Right lobe of liver (tissue), 4 donors: ENCODE results near the gene CCL3.

Experiments used
- POLR2A ChIP-seq: fragments of 450-650 bp; IDR thresholded peaks from one replicate; pipeline ENCODE4 v1.6.1; 2017; ENCODE audit warnings: antibody characterized with exemption, mild to moderate bottlenecking
- TF ChIP-seq, protein P1 (sequence below), 4 donors: fragments of 200-600 bp in 3 of 4; fragments of 450-650 bp in 1 of 4; IDR thresholded peaks; one replicate each; pipeline versions ENCODE4 v1.5.1 to v1.8.0; 2016 to 2022; ENCODE audit warnings: antibody characterized with exemption in 4 of 4, mild to moderate bottlenecking in 2 of 4
- donor health status: DM: no; HTN: no; CAD: no.
- donor health status: DM: no; HTN: no; CAD: no.
- donor health status: DM: no; HTN: yes; CAD: no.

DNA sequence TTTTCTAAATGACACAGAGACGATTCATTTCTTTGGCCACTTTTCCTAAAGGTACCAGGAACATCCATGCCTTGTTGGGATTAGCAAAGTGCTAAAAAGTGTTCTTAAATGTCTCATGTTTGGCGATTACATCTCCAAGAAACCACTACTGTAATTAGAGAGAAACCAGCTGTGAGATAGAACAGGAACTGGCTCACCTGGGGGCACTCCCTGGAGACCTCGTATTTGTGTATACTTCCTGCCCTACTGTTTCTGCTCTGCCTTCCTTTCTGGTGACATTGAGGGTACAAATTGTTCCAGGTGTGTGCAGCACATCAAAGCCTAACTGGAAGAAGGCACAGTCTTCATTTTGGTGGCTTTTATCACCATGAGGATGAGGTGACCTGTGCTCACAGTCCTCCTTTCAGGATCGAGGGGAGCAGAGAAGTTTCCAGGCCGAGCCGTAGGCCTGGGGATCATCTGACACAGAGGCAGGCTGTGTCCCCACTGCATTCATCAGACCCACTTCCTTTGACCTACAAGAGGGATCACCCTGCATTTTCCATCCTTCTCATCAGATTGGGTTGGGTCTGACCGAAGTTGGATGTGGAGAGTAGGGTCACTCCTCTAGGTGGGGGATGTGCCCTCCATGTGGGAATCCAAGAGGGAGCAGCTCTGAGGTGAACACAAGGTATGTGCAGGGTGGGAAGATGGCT lies 37.4 kb upstream of the CCL3 start:
- TF ChIP-seq POLR2A: no peak
- TF ChIP-seq, protein P1, sequence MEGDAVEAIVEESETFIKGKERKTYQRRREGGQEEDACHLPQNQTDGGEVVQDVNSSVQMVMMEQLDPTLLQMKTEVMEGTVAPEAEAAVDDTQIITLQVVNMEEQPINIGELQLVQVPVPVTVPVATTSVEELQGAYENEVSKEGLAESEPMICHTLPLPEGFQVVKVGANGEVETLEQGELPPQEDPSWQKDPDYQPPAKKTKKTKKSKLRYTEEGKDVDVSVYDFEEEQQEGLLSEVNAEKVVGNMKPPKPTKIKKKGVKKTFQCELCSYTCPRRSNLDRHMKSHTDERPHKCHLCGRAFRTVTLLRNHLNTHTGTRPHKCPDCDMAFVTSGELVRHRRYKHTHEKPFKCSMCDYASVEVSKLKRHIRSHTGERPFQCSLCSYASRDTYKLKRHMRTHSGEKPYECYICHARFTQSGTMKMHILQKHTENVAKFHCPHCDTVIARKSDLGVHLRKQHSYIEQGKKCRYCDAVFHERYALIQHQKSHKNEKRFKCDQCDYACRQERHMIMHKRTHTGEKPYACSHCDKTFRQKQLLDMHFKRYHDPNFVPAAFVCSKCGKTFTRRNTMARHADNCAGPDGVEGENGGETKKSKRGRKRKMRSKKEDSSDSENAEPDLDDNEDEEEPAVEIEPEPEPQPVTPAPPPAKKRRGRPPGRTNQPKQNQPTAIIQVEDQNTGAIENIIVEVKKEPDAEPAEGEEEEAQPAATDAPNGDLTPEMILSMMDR (IDR thresholded peaks at IDR 0.05): no peak
